Smooth muscle cell (in vitro differentiated cells): Measurements from ENCODE around the gene SLC16A12. TPM values are rescaled to one million over a fixed set of nuclear protein-coding genes. Genes with fewer than 3 reads are reported as not detected.

ENCODE experiments used
- DNase-seq: peaks from one replicate; lab custom pipeline; 2025; ENCODE audit not compliant: unreplicated experiment; lab: John Stamatoyannopoulos, UW
- H2AFZ ChIP-seq: fragments of 200-600 bp; sonication (generic); 2 replicates; pipeline ENCODE4 v1.6.0; 2016; ENCODE audit warnings: antibody characterized with exemption, low read depth, mild to moderate bottlenecking
- H3F3A ChIP-seq: fragments of 200-600 bp; sonication (generic); 2 replicates; pipeline ENCODE4 v1.6.0; 2017; ENCODE audit warnings: antibody characterized with exemption, low read depth
- H3K27ac ChIP-seq: fragments of 200-600 bp; sonication (generic); 2 replicates; pipeline ENCODE4 v1.5.1; 2016; ENCODE audit warnings: low read depth, mild to moderate bottlenecking
- H3K27me3 ChIP-seq: fragments of 200-600 bp; sonication (generic); 2 replicates; pipeline ENCODE4 v1.6.1; 2016; ENCODE audit warnings: low read depth, mild to moderate bottlenecking
- H3K36me3 ChIP-seq: fragments of 200-600 bp; sonication (generic); 2 replicates; pipeline ENCODE4 v1.5.1; 2016; ENCODE audit warnings: low read depth
- H3K4me1 ChIP-seq: fragments of 200-600 bp; sonication (generic); 2 replicates; pipeline ENCODE4 v1.5.1; 2016; ENCODE audit warnings: low read depth
- H3K4me2 ChIP-seq: fragments of 200-600 bp; sonication (generic); 2 replicates; pipeline ENCODE4 v1.6.0; 2016; ENCODE audit warnings: mild to moderate bottlenecking
- H3K4me3 ChIP-seq: fragments of 200-600 bp; sonication (generic); 2 replicates; pipeline ENCODE4 v1.5.1; 2016; ENCODE audit warnings: mild to moderate bottlenecking
- H3K79me2 ChIP-seq: fragments of 200-600 bp; sonication (generic); 2 replicates; pipeline ENCODE4 v1.6.0; 2016; ENCODE audit warnings: low read depth, mild to moderate bottlenecking
- H3K9ac ChIP-seq: fragments of 200-600 bp; sonication (generic); 2 replicates; pipeline ENCODE4 v1.6.0; 2016; ENCODE audit warnings: low read depth
- H3K9me3 ChIP-seq: fragments of 200-600 bp; sonication (generic); replicated peaks from 2 replicates; pipeline ENCODE4 v1.5.1; 2016; ENCODE audit warnings: low read depth
- H4K20me1 ChIP-seq: fragments of 200-600 bp; sonication (generic); 2 replicates; pipeline ENCODE4 v1.6.0; 2016; ENCODE audit warnings: low read depth
- CTCF ChIP-seq: fragments of 200-600 bp; sonication (generic); IDR thresholded peaks from 2 replicates; pipeline ENCODE4 v1.5.1; 2017; ENCODE audit warnings: borderline replicate concordance, mild to moderate bottlenecking, antibody characterized with exemption; ENCODE audit not compliant: insufficient read depth, poor library complexity, severe bottlenecking
- WGBS: methylation state at CpG from one replicate; pipeline ENCODE4 v1.1.7; 2016; ENCODE audit warnings: low lambda C conversion rate; 5-methylcytosine and 5-hydroxymethylcytosine counted together
- polyA plus RNA-seq: library from polyadenylated mRNA; unstranded; fragments of >200 nt; fragmentation: Nextera tagmentation; extraction: Ambion mirVana; gene quantifications from 2 replicates; pipeline ENCODE4 v1.2.1, GENCODE V29; 2016
- total RNA-seq: library from RNA; depleted of rRNA; stranded (reverse); fragments of >200 nt; gene quantifications from 2 replicates; pipeline ENCODE4 v1.2.3, GENCODE V29; 2014

The SLC16A12 gene
- total and polyA plus RNA-seq, 2 experiments from 2014 or later, result not detected

- 75% methylated on average over 4 of the region's 4 CpGs for WGBS
- Histone ChIP-seq H3K27ac (no peak overlapping the region), H3K4me3 (no peak overlapping the region), H3K9me3 (no peaks in the 10 kb centered on the region), H3K79me2 (no peaks in the 10 kb centered on the region), H3K27me3 (peaks cover 2% of the 10 kb centered on the region), H2AFZ (no peak overlapping the region), H3K4me2 (no peak overlapping the region), H4K20me1 (no peaks in the 10 kb centered on the region), H3K9ac (no peak overlapping the region), H3K4me1 (no peaks in the 10 kb centered on the region), H3F3A (no peaks in the 10 kb centered on the region), H3K36me3 (no peaks in the 10 kb centered on the region)
- no peak for TF ChIP-seq CTCF
- no peak for DNase-seq
These were observed 9.0 kb downstream of the SLC16A12 start for GRCh38 chr10:89526358-89526757.

- Histone ChIP-seq H3K4me3 (no peak overlapping the region), H3K9me3 (no peaks in the 10 kb centered on the region), H3K4me1 (no peaks in the 10 kb centered on the region), H4K20me1 (no peaks in the 10 kb centered on the region), H3K27ac (no peak overlapping the region), H3K4me2 (no peak overlapping the region), H3F3A (no peaks in the 10 kb centered on the region), H3K79me2 (no peaks in the 10 kb centered on the region), H3K9ac (no peak overlapping the region), H3K36me3 (no peaks in the 10 kb centered on the region), H3K27me3 (no peaks in the 10 kb centered on the region), H2AFZ (no peak overlapping the region)
- DNase-seq, result no peak
- no peak for TF ChIP-seq CTCF
- 82% methylated on average over 5 of the region's 5 CpGs for whole genome bisulfite sequencing
These were observed 9.8 kb downstream of the SLC16A12 start for GRCh38 chr10:89525556-89525955.

GRCh38 chr10:89524279-89524678 lies 11.1 kb downstream of the SLC16A12 start:
- H2AFZ ChIP-seq, result no peak overlapping the region
- H3K36me3 ChIP-seq, result no peaks in the 10 kb centered on the region
- no peaks in the 10 kb centered on the region for H3K4me1 ChIP-seq
- H3K9ac ChIP-seq, result no peak overlapping the region
- no peak for TF ChIP-seq CTCF
- no peaks in the 10 kb centered on the region for H4K20me1 ChIP-seq
- no peak for DNase-seq
- H3K4me3 ChIP-seq, result no peak overlapping the region
- no peak overlapping the region for H3K4me2 ChIP-seq
- H3K9me3 ChIP-seq, result no peaks in the 10 kb centered on the region
- 88% methylated on average over 7 of the region's 7 CpGs for WGBS
- H3K27me3 ChIP-seq, result no peaks in the 10 kb centered on the region
- no peaks in the 10 kb centered on the region for H3F3A ChIP-seq
- no peaks in the 10 kb centered on the region for H3K79me2 ChIP-seq
- H3K27ac ChIP-seq, result no peak overlapping the region

GRCh38 chr10:89523274-89523673 lies 12.1 kb downstream of the SLC16A12 start:
- H3K27me3 ChIP-seq, result no peaks in the 10 kb centered on the region
- H3K9me3 ChIP-seq, result no peaks in the 10 kb centered on the region
- no peak overlapping the region for H3K27ac ChIP-seq
- DNase-seq, result no peak
- H2AFZ ChIP-seq, result no peak overlapping the region
- H3K4me3 ChIP-seq, result no peak overlapping the region
- no peak for TF ChIP-seq CTCF
- no peaks in the 10 kb centered on the region for H3K79me2 ChIP-seq
- H3K36me3 ChIP-seq, result no peaks in the 10 kb centered on the region
- no peaks in the 10 kb centered on the region for H4K20me1 ChIP-seq
- no peak overlapping the region for H3K4me2 ChIP-seq
- no peak overlapping the region for H3K9ac ChIP-seq
- WGBS, result 93% methylated on average over 1 of the region's 1 CpG
- H3K4me1 ChIP-seq, result no peaks in the 10 kb centered on the region
- peaks cover 5% of the 10 kb centered on the region for H3F3A ChIP-seq
